Sigmoid colon (tissue), 7 donors: ENCODE data around the gene MAPKAPK3. TPM values are rescaled to one million over a fixed set of nuclear protein-coding genes. Genes with fewer than 3 reads are reported as not detected.
A peak's percentile ranks its signal among the peaks of the same experiment; 100 is the strongest.

ENCODE experiments used
- DNase-seq: peaks from one replicate; pipeline ENCODE4 v3.0.0-alpha.2; 2019
- H3K27ac ChIP-seq, 4 donors: fragments of 200-600 bp; sonication (generic); one replicate each; pipeline ENCODE4 v1.5.1; 2016 to 2019; ENCODE audit warnings: mild to moderate bottlenecking in 1 of 4
- H3K27me3 ChIP-seq, 3 donors: fragments of 200-600 bp; sonication (generic); one replicate each; pipeline ENCODE4 v1.5.1; 2019; ENCODE audit warnings: mild to moderate bottlenecking in 1 of 3
- H3K36me3 ChIP-seq, 4 donors: fragments of 200-600 bp; sonication (generic); one replicate each; pipeline ENCODE4 v1.5.1; 2016 to 2019
- H3K4me1 ChIP-seq, 4 donors: fragments of 200-600 bp; sonication (generic); one replicate each; pipeline ENCODE4 v1.5.1; 2017 to 2019
- H3K4me3 ChIP-seq, 4 donors: fragments of 200-600 bp; sonication (generic); one replicate each; pipeline ENCODE4 v1.5.1; 2017 to 2019; ENCODE audit warnings: mild to moderate bottlenecking in 2 of 4, moderate library complexity in 1 of 4
- H3K9me3 ChIP-seq, 4 donors: fragments of 200-600 bp in 3 of 4; sonication (generic) in 3 of 4; one replicate each; pipeline versions ENCODE4 v1.5.1 to v1.6.1; 2013 to 2019
- EP300 ChIP-seq, 4 donors: sonication (generic); formaldehyde crosslinking; IDR thresholded peaks; one replicate each; pipeline ENCODE4 v1.6.1; 2017; ENCODE audit warnings: antibody characterized with exemption in 4 of 4
- POLR2A ChIP-seq, 2 donors: fragments of 450-650 bp; IDR thresholded peaks; one replicate each; pipeline ENCODE4 v1.6.1; 2016; ENCODE audit warnings: antibody characterized with exemption in 2 of 2, mild to moderate bottlenecking in 2 of 2, moderate library complexity in 2 of 2
- POLR2AphosphoS5 ChIP-seq, 4 donors: sonication (generic); formaldehyde crosslinking; IDR thresholded peaks; one replicate each; pipeline ENCODE4 v1.6.1; 2017; ENCODE audit warnings: antibody characterized with exemption in 4 of 4
- WGBS, 2 donors: extraction: QIAGEN DNeasy Blood & Tissue Kit; methylation state at CpG; one replicate each; pipeline ENCODE4 v1.1.7; 2013; 5-methylcytosine and 5-hydroxymethylcytosine counted together
- intact Hi-C: fragments of 100-400 bp; cut with DNase I; formaldehyde crosslinking; loops from one replicate; pipeline ENCODE4 v1.15.1; 2023
- polyA plus RNA-seq, 3 donors: library from polyadenylated mRNA; stranded (reverse); fragments of 200-250 nt; gene quantifications; one replicate each; pipeline ENCODE4 v1.2.3, GENCODE V29; 2013
- total RNA-seq, 4 donors: library from RNA; depleted of rRNA; stranded (reverse); fragments of >200 nt; gene quantifications; one replicate each; pipeline ENCODE4 v1.1.0, GENCODE V29; 2016
- TF ChIP-seq, protein P1 (sequence below), 4 experiments: fragments of 450-650 bp in 3 of 4; fragments of 200-600 bp in 1 of 4; IDR thresholded peaks; one replicate each; pipeline ENCODE4 v1.5.1; 2016 to 2019; ENCODE audit warnings: antibody characterized with exemption in 4 of 4, mild to moderate bottlenecking in 3 of 4, moderate library complexity in 2 of 4
- donor health status: healthy with polysubstance abuse.
- donor health status: Bipolar disorder and iron deficiency.
- donor health status: healthy.

Gene MAPKAPK3
- total and polyA plus RNA-seq, 7 donors = 15.2 to 32.8 (median 19.8) TPM

DNA sequence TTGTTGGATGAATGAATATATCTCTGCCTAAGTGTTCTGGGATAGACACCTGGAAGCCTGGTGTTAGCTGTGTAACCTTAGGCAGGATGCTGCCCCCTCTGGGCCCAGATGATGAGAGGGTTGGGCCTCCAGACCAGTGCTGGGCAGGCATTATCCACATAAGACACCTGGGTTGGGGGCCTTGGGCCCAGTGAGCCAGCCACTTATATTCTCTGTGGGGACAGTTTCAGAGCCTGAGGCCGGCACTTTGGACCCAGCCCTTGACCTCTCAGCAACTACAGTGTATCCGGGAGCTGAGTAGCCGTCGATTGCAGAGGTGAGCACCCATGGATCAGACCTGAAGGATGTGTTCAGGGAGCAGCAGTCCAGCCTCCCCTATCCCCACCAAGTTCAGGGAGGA lies 45.5 kb upstream of the MAPKAPK3 start:
- H3K27ac ChIP-seq = peak overlapping the region in 2 of 4 donors; percentile 8 to 18
- H3K9me3 ChIP-seq = no peaks in the 10 kb centered on the region
- peaks cover 0 to 9% (median 4%) of the 10 kb centered on the region in 4 donors for H3K36me3 ChIP-seq
- DNase-seq = no peak
- H3K4me3 ChIP-seq = no peak overlapping the region
- no peak for TF ChIP-seq EP300 (IDR thresholded peaks at IDR 0.05)
- no peak for TF ChIP-seq POLR2A (IDR thresholded peaks at IDR 0.05)
- TF ChIP-seq POLR2AphosphoS5 (IDR thresholded peaks at IDR 0.05) = no peak
- TF ChIP-seq, protein P1, sequence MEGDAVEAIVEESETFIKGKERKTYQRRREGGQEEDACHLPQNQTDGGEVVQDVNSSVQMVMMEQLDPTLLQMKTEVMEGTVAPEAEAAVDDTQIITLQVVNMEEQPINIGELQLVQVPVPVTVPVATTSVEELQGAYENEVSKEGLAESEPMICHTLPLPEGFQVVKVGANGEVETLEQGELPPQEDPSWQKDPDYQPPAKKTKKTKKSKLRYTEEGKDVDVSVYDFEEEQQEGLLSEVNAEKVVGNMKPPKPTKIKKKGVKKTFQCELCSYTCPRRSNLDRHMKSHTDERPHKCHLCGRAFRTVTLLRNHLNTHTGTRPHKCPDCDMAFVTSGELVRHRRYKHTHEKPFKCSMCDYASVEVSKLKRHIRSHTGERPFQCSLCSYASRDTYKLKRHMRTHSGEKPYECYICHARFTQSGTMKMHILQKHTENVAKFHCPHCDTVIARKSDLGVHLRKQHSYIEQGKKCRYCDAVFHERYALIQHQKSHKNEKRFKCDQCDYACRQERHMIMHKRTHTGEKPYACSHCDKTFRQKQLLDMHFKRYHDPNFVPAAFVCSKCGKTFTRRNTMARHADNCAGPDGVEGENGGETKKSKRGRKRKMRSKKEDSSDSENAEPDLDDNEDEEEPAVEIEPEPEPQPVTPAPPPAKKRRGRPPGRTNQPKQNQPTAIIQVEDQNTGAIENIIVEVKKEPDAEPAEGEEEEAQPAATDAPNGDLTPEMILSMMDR (IDR thresholded peaks at IDR 0.05) = no peak
- intact Hi-C loops = loop anchor here (5.0 kb wide), 1 partner anchor 101 kb away; the partner anchor contains the start of gene DOCK3
- H3K4me1 ChIP-seq = peaks cover 0 to 42% (median 33%) of the 10 kb centered on the region in 4 donors
- 73 to 87% methylated on average over 4 of the region's 4 CpGs for WGBS, 2 donors
- no peaks in the 10 kb centered on the region for H3K27me3 ChIP-seq

DNA sequence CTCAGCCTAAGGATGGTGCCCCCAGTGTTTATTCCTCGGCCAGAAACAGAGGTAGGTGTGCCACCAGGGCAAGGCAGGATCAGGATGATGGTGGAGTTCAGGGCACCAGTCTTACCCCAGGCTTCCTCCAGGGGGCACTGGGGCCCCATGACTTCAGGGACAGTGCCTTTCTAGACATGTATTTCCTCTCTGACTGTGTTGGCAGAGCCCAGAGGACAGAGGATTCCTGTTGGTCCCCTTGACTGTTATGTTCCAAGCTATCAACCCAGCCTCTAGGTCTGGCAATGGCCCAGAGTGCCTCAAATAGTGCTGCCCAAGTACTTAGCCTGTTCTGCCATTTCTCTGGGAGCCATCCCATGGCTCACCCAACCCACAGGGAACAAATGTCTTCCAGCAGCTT lies 44.8 kb upstream of the MAPKAPK3 start:
- peaks cover 0 to 16% (median 7%) of the 10 kb centered on the region in 4 donors for H3K36me3 ChIP-seq
- TF ChIP-seq, protein P1 (IDR thresholded peaks at IDR 0.05) = peak; percentile 86 to 94 (median 90)
- TF ChIP-seq POLR2AphosphoS5 (IDR thresholded peaks at IDR 0.05) = peak in 1 of 4 donors; percentile 19
- TF ChIP-seq POLR2A (IDR thresholded peaks at IDR 0.05) = no peak
- peak; percentile 88 for DNase-seq
- no peaks in the 10 kb centered on the region for H3K27me3 ChIP-seq
- H3K27ac ChIP-seq = peak overlapping the region in 3 of 4 donors; percentile 18 to 65 (median 24)
- WGBS, 2 donors = 6 to 15% methylated on average over 1 of the region's 1 CpG
- intact Hi-C loops = loop anchor here (1.0 to 5.0 kb wide), 2 partner anchors 42 to 100 kb away; partner anchors contain the start of gene DOCK3
- H3K4me3 ChIP-seq = no peak overlapping the region
- peaks cover 0 to 35% (median 27%) of the 10 kb centered on the region in 4 donors for H3K4me1 ChIP-seq
- H3K9me3 ChIP-seq = no peaks in the 10 kb centered on the region

DNA sequence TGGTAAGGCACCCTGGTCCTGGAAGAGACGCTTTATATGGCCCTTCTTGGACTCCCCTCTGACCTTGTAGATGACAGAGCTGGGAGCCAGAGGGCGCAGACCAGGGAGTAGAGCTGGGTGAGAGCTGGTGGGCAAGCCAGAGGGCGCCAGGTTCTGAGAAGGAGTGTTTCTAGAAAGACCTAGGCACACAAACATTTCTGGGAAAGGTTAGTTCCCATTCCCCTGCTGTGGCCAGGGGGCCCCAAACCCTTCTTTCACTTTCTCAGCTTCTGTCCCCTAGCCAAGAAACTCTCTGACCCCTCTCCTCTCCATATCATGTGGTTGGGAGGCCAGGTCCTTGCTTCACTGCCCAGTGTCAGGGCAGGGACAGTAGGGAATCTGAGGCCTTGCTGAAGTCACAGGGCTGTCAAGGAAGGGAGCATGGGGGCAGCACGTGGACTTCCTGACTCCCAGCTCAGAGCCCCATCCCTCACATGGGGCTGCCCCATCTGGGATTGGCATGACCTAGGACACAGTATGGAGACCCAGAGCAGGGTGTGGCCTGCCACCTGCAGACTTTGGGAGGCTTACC lies 44.1 kb upstream of the MAPKAPK3 start:
- peak overlapping the region in 2 of 4 donors; percentile 18 to 65 for H3K27ac ChIP-seq
- 76 to 80% methylated on average over 4 of the region's 4 CpGs for WGBS, 2 donors

DNA sequence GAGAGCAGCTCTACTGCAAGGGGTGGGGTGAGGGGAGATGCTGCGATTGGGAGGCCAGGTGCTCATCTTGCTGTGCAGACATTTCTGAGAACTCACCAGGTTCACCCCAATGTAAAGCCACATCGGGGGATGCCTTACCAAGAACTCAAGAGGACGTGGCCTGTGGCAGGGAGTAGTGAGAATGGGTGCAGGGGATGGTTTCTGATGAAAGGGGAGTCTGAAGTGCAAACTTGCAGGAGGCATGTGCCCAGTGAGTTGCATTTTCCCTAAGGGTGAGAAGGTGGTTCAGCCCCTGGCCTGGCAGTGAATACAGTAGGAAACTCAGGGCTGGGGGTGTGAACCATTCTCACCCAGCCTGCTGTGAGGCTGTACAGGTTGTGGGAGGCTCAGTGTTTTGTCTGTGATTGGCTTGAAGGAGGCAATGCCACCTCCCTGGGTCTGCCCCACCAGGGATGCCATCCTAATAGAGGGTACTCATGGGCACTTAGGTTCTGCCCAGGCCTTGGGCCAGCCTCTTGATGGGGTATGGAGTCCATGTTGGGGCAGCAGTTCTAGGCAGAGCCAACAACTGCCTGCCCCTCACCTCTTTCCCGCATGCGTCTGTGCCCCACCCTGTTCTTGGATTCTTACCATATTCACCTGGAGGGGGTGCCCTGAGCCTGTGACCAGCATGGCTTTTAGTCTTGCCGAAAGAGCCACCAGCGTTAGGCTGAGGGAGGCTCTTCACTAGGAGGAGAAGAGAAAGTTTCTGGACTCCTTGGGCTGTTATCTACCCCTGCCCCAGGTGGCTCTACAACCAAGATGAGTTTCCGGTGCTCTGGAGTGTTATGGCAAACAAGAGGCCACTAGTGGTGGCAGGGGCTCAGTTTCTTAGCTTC lies 43.1 kb upstream of the MAPKAPK3 start:
- 70 to 73% methylated on average over 8 of the region's 8 CpGs for WGBS, 2 donors
- Histone ChIP-seq H3K4me1 (peaks cover 0 to 23% (median 17%) of the 10 kb centered on the region in 4 donors), H3K27ac (no peak overlapping the region), H3K9me3 (no peaks in the 10 kb centered on the region), H3K27me3 (no peaks in the 10 kb centered on the region), H3K36me3 (peaks cover 0 to 28% (median 15%) of the 10 kb centered on the region in 4 donors), H3K4me3 (no peak overlapping the region)
- no peak for TF ChIP-seq EP300 (IDR thresholded peaks at IDR 0.05)
- TF ChIP-seq POLR2AphosphoS5 (IDR thresholded peaks at IDR 0.05) = no peak
- TF ChIP-seq, protein P1 (IDR thresholded peaks at IDR 0.05) = no peak
- TF ChIP-seq POLR2A (IDR thresholded peaks at IDR 0.05) = no peak
- intact Hi-C loops = loop anchor here (5.0 kb wide), 1 partner anchor 98 kb away; the partner anchor contains the start of gene DOCK3
- no peak for DNase-seq

More for the DNA sequence above, 44.1 kb upstream of the MAPKAPK3 start:
- TF ChIP-seq POLR2A (IDR thresholded peaks at IDR 0.05) (no peak), POLR2AphosphoS5 (IDR thresholded peaks at IDR 0.05) (no peak), EP300 (IDR thresholded peaks at IDR 0.05) (no peak)
- TF ChIP-seq, protein P1 (IDR thresholded peaks at IDR 0.05) = no peak
- intact Hi-C loops = loop anchor here (1.0 to 5.0 kb wide), 2 partner anchors 41 to 99 kb away; partner anchors contain the start of gene DOCK3
- no peaks in the 10 kb centered on the region for H3K9me3 ChIP-seq
- H3K36me3 ChIP-seq = peaks cover 0 to 23% (median 10%) of the 10 kb centered on the region in 4 donors
- no peaks in the 10 kb centered on the region for H3K27me3 ChIP-seq
- no peak overlapping the region for H3K4me3 ChIP-seq
- DNase-seq = no peak
- H3K4me1 ChIP-seq = peaks cover 0 to 33% (median 23%) of the 10 kb centered on the region in 4 donors
